Endothelial cell of umbilical vein (primary cell): ENCODE results near the gene RANBP3. TPM values are rescaled to one million over a fixed set of nuclear protein-coding genes. Genes with fewer than 3 reads are reported as not detected.

Source experiments
- BruUV-seq: library from RNA; stranded (reverse); fragments of 400-500 nt; replicated peaks from 2 replicates; lab custom pipeline; 2021; lab: Mats Ljungman, UMichigan
- CTCF ChIA-PET: fragments of 300-600, 350-600 bp; sonication (Branson Sonifier 250); formaldehyde crosslinking; loops from one replicate; lab custom pipeline; 2021; ENCODE audit warnings: antibody characterized with exemption, inconsistent platforms; lab: Charles Lee
- POLR2A ChIA-PET: fragments of 300-600, 350-600 bp; sonication (Branson Sonifier 250); formaldehyde crosslinking; loops from one replicate; lab custom pipeline; 2021; ENCODE audit warnings: antibody characterized with exemption, inconsistent platforms; lab: Charles Lee
- DNase-seq: peaks from one replicate; pipeline ENCODE4 v3.0.0-alpha.2; 2011; ENCODE audit warnings: low read depth, low spot score
- FAIRE-seq: peaks from 2 replicates; lab custom pipeline; 2011; peaks lifted over from hg19 to GRCh38; lab: Jason Lieb, UNC
- H2AFZ ChIP-seq: 2 replicates; pipeline ENCODE4 v1.6.0; 2012; ENCODE audit warnings: low read depth, low read length, control low read depth, inconsistent platforms
- H3K27ac ChIP-seq: 2 replicates; pipeline ENCODE4 v1.5.1; 2011; ENCODE audit warnings: low read depth, mild to moderate bottlenecking, control low read depth, low read length, moderate library complexity; ENCODE audit not compliant: insufficient read depth
- H3K27me3 ChIP-seq, 2 experiments: 2 replicates each; pipeline versions ENCODE4 v1.6.0 to v1.6.1; 2011; ENCODE audit warnings: low read length in 2 of 2, mixed read lengths in 1 of 2; ENCODE audit not compliant: control insufficient read depth in 2 of 2, insufficient read depth in 2 of 2
- H3K36me3 ChIP-seq, 2 experiments: 2 replicates in 1 of 2; 3 replicates in 1 of 2; pipeline ENCODE4 v1.5.1; 2011; ENCODE audit warnings: low read length in 2 of 2, mild to moderate bottlenecking in 1 of 2, moderate library complexity in 1 of 2; ENCODE audit not compliant: control insufficient read depth in 2 of 2, insufficient read depth in 2 of 2; ENCODE audit errors: extremely low read depth in 1 of 2
- H3K4me1 ChIP-seq: 3 replicates; pipeline ENCODE4 v1.5.1; 2011; ENCODE audit warnings: mild to moderate bottlenecking, low read length; ENCODE audit not compliant: control insufficient read depth, insufficient read depth; ENCODE audit errors: extremely low read depth
- H3K4me2 ChIP-seq: 2 replicates; pipeline ENCODE4 v1.6.1; 2011; ENCODE audit warnings: low read length, control low read depth, mixed read lengths; ENCODE audit not compliant: insufficient read depth
- H3K4me3 ChIP-seq, 3 experiments: fragments of 200-600 bp in 1 of 3; sonication (generic), shearing (Covaris generic) in 1 of 3; replicated peaks in 1 of 3; 2 replicates each; pipeline ENCODE4 v1.5.1; 2011 to 2016; ENCODE audit warnings: control low read depth in 3 of 3, low read length in 3 of 3, mild to moderate bottlenecking in 2 of 3, inconsistent platforms in 1 of 3, low read depth in 1 of 3, moderate library complexity in 1 of 3; ENCODE audit not compliant: insufficient read depth in 1 of 3
- H3K79me2 ChIP-seq: 2 replicates; pipeline ENCODE4 v1.6.0; 2012; ENCODE audit warnings: low read length, inconsistent platforms; ENCODE audit not compliant: control insufficient read depth, insufficient read depth
- H3K9ac ChIP-seq: replicated peaks from 2 replicates; pipeline ENCODE3; 2011; ENCODE audit warnings: low read length, control low read depth; ENCODE audit not compliant: insufficient read depth; ENCODE audit errors: extremely low read depth
- H3K9me1 ChIP-seq: replicated peaks from 3 replicates; pipeline ENCODE4 v1.6.0; 2011; ENCODE audit warnings: mild to moderate bottlenecking, low read length; ENCODE audit not compliant: control insufficient read depth, insufficient read depth; ENCODE audit errors: extremely low read depth
- H3K9me3 ChIP-seq: replicated peaks from 2 replicates; pipeline ENCODE4 v1.5.1; 2012; ENCODE audit warnings: low read length, inconsistent platforms; ENCODE audit not compliant: control insufficient read depth, insufficient read depth
- H4K20me1 ChIP-seq: replicated peaks from 2 replicates; pipeline ENCODE3; 2011; ENCODE audit warnings: mild to moderate bottlenecking, low read length; ENCODE audit not compliant: control insufficient read depth, insufficient read depth; ENCODE audit errors: extremely low read depth
- POLR2AphosphoS5 ChIP-seq: IDR thresholded peaks from 2 replicates; pipeline ENCODE4 v1.6.1; 2012; ENCODE audit warnings: low read depth, mild to moderate bottlenecking, control low read depth, low read length, moderate library complexity; ENCODE audit not compliant: insufficient read depth
- dilution Hi-C: fragments of 300-500 bp; cut with MboI; formaldehyde crosslinking; loops from one replicate; pipeline ENCODE4 v1.15.0; 2019; ENCODE audit warnings: low sequenced_read_pairs; ENCODE audit not compliant: extremely low pct_ligation_motif_present
- intact Hi-C: fragments of 100-400 bp; cut with micrococcal nuclease; formaldehyde crosslinking; loops from one replicate; pipeline ENCODE4 v1.10.0; 2022
- polyA plus RNA-seq, 4 experiments: library from polyadenylated mRNA; depleted of rRNA in 3 of 4; stranded (reverse) in 3 of 4; unstranded in 1 of 4; fragments of >200 nt; gene quantifications; 2 replicates each; pipeline versions ENCODE4 v1.2.1 to v1.2.3, GENCODE V29; 2011 to 2012; ENCODE audit warnings: missing spikeins in 1 of 4
- total RNA-seq: library from RNA; stranded (reverse); gene quantifications from 2 replicates; pipeline ENCODE4 v1.2.3, GENCODE V29; 2021
- TF ChIP-seq, protein P1 (sequence below), 2 donors: IDR thresholded peaks; 1 replicate in 1 of 2; 2 replicates in 1 of 2; pipeline ENCODE4 v1.5.1; 2011; ENCODE audit warnings: low read length in 2 of 2, mild to moderate bottlenecking in 2 of 2, moderate library complexity in 2 of 2, control low read depth in 1 of 2, inconsistent platforms in 1 of 2, low read depth in 1 of 2; ENCODE audit not compliant: insufficient read depth in 1 of 2; ENCODE audit errors: extremely low read depth in 1 of 2

The RANBP3 gene
- total and polyA plus RNA-seq, 2 donors (not counting 3 experiments of a cell fraction or from before 2014, with no cell fraction given): 72.3 to 85.3 TPM

DNA sequence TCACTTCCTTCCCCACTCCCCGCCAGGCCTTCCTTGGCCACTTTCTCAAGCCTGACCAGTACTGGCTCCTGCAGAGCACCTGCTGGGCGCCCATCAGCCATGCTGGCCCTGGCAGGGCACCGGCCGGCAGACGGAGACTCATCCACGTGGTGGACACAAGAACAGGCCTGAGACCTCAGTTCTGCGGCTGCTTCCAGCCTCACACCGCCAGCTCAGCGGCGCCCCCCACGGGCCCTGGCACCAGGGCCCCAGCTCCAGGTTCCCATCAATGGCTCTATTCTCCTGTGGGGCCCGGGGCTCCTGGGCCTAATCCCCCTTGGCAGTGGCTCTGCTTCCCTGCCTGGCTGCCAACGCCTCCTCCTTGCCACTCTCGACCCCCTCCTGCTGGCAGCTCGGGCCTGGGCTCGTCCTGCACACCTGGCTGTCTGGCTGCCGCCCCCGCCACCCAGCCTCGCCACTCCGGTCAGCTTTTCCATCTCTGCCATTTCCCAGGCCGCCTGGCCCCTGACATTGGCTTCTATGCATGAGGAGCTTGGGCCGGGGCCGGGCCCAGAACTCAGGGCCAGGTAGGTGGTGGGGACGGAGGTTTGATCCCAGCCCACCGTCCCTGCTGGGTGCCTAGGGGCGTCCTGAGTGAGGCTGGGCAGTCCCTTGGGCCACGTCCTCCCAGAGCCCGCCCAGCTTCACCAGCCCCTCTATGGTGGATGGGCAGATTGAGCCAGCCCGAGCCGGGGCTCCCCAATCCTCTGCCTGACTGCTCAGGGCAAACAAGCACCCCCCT, 80.6 kb downstream of the RANBP3 start:
- Histone ChIP-seq H3K4me2 (no peak overlapping the region), H3K79me2 (peaks cover 26% of the 10 kb centered on the region), H3K36me3 (peaks cover 0 to 15% of the 10 kb centered on the region in 2 experiments), H4K20me1 (no peaks in the 10 kb centered on the region), H3K4me3 (no peak overlapping the region), H3K9ac (no peak overlapping the region), H3K9me1 (no peaks in the 10 kb centered on the region), H2AFZ (no peak overlapping the region), H3K27ac (no peak overlapping the region), H3K9me3 (no peaks in the 10 kb centered on the region), H3K4me1 (peaks cover 21% of the 10 kb centered on the region), H3K27me3 (no peaks in the 10 kb centered on the region)
- TF ChIP-seq POLR2AphosphoS5: no peak
- TF ChIP-seq, protein P1, sequence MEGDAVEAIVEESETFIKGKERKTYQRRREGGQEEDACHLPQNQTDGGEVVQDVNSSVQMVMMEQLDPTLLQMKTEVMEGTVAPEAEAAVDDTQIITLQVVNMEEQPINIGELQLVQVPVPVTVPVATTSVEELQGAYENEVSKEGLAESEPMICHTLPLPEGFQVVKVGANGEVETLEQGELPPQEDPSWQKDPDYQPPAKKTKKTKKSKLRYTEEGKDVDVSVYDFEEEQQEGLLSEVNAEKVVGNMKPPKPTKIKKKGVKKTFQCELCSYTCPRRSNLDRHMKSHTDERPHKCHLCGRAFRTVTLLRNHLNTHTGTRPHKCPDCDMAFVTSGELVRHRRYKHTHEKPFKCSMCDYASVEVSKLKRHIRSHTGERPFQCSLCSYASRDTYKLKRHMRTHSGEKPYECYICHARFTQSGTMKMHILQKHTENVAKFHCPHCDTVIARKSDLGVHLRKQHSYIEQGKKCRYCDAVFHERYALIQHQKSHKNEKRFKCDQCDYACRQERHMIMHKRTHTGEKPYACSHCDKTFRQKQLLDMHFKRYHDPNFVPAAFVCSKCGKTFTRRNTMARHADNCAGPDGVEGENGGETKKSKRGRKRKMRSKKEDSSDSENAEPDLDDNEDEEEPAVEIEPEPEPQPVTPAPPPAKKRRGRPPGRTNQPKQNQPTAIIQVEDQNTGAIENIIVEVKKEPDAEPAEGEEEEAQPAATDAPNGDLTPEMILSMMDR (IDR thresholded peaks at IDR 0.05; ENCODE audit: extremely low read depth in 1 of 2, insufficient read depth in 1 of 2, low read depth in 1 of 2, low read length in 2 of 2): peak in 1 of 2 donors; percentile 3
- intact Hi-C loops: no loop called here
- DNase-seq (no peak), FAIRE-seq (no peak)
- ChIA-PET POLR2A (no interaction called here), CTCF (interaction anchor here (0.6 to 3.1 kb wide), 3 partner anchors 93 to 123 kb away, joined by 3 to 11 read pairs (median 5); partner anchors contain the start of gene NRTN)
- dilution Hi-C loops: no loop called here
- no TSS peak for BruUV-seq
